Mesodermal cell (in vitro differentiated cells): ENCODE results near the gene BCL2L11.

Experiments used
- H3K27ac ChIP-seq: 2 replicates; pipeline ENCODE4 v1.7.0; 2013; ENCODE audit warnings: mild to moderate bottlenecking, low read depth, low read length, moderate library complexity; ENCODE audit not compliant: severe bottlenecking
- H3K36me3 ChIP-seq: 2 replicates; pipeline ENCODE4 v1.7.1; 2013; ENCODE audit warnings: mild to moderate bottlenecking, low read length, moderate library complexity; ENCODE audit not compliant: control insufficient read depth, insufficient read depth
- H3K4me1 ChIP-seq: one replicate; pipeline ENCODE4 v1.7.1; 2013; ENCODE audit warnings: mild to moderate bottlenecking, low read length; ENCODE audit not compliant: insufficient read depth, control insufficient read depth, poor library complexity, severe bottlenecking
- H3K4me3 ChIP-seq: 2 replicates; pipeline ENCODE4 v1.7.0; 2013; ENCODE audit warnings: low read length, control low read depth, mild to moderate bottlenecking; ENCODE audit not compliant: insufficient read depth, poor library complexity, severe bottlenecking; ENCODE audit errors: extremely low read depth
- H3K9me3 ChIP-seq: 2 replicates; pipeline ENCODE4 v1.7.1; 2013; ENCODE audit warnings: mild to moderate bottlenecking, low read length, moderate library complexity; ENCODE audit not compliant: control insufficient read depth
- WGBS, 2 experiments: methylation state at CpG; one replicate each; pipeline ENCODE4 v1.1.5; 2013; ENCODE audit warnings: missing lambda C conversion rate in 2 of 2; ENCODE audit not compliant: insufficient coverage in 2 of 2; 5-methylcytosine and 5-hydroxymethylcytosine counted together

Gene BCL2L11

DNA sequence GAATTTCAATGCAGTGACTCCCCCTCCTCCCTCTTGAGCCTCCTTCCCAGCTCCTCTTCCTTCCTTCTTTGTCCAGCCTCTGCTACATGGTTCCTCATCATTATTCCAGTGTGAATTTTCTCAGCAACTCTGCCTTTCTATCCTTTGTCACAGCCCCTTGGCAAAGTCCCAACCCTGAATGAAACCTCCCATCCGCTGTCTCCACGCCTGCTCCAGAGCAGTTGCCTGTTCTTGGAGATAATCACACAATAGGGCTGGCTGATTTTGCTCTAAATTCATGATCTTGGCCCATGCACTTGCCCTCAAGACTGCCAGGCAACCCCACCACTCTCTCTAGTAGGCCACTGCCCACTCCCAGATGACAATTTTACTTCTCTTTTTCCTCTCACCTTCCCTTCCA is 61.4 kb downstream of the BCL2L11 start:
- H3K27ac ChIP-seq, result no peak overlapping the region
- H3K36me3 ChIP-seq, result no peaks in the 10 kb centered on the region
- no peaks in the 10 kb centered on the region for H3K4me1 ChIP-seq
- H3K4me3 ChIP-seq, result no peak overlapping the region
- H3K9me3 ChIP-seq, result no peaks in the 10 kb centered on the region
- WGBS, 2 experiments, result 79 to 95% methylated on average over 2 of the region's 2 CpGs

DNA sequence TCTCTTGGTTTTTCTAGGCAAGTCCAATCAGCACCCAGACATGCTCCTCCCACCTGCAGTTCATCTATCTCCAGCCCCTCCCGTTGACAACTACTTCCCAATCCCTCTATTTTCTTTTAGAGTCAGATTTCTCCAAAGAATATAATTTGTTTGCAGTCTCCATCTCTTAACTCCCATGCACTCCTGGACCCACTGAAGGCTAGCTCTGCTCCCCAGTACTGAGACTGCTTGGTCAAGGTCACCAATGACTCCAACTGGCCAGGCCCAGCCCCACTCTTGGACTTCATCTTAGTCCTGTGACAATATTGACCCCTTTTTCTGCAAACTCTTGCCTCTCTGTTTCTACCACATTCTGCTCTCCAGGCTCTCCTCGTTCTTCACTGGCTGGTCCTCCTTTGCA is 62.0 kb downstream of the BCL2L11 start:
- no peak overlapping the region for H3K4me3 ChIP-seq
- H3K9me3 ChIP-seq, result no peaks in the 10 kb centered on the region
- no peak overlapping the region for H3K27ac ChIP-seq
- 83 to 86% methylated on average over 2 of the region's 2 CpGs for WGBS, 2 experiments
- no peaks in the 10 kb centered on the region for H3K36me3 ChIP-seq
- no peaks in the 10 kb centered on the region for H3K4me1 ChIP-seq

GRCh38 chr2:111184725-111185310 is 64.1 kb downstream of the BCL2L11 start:
- H3K36me3 ChIP-seq, result no peaks in the 10 kb centered on the region

DNA sequence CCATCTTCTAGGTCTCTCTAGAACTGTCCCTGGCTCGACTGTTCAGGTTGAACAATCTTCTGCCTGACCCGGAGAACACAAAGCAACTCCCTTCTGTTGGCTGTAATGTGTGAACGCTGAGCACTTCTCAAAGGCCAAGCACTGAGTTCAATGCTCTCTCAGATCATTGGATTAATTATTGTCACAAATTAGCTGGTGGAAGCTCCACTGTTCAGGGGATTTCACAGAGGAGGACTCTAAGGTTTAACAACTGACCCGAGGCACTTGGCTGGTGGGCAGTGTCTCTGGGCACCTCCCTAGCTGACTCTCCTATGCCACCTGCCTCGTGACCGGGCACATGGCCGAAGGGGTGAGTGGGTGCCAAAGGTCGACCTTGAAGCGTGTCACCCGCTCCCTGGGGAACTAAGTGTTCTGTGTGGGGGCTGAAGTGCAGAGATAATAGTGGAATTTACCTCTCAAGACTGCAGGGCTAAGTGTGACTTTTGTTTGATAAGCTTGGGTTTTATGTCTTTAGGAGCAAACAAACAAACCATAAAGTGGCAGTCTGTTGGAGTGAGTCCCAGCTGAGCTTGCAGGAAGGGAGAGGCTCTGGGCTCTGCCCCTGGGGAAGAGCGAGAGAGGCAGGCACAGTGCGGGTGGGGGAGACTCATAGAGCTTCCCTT is 64.8 kb downstream of the BCL2L11 start:
- 84 to 91% methylated on average over 10 to 12 of the region's 12 CpGs for WGBS, 2 experiments
- no peaks in the 10 kb centered on the region for H3K36me3 ChIP-seq
- no peaks in the 10 kb centered on the region for H3K9me3 ChIP-seq
- no peak overlapping the region for H3K4me3 ChIP-seq
- no peaks in the 10 kb centered on the region for H3K4me1 ChIP-seq
- H3K27ac ChIP-seq, result no peak overlapping the region

More at GRCh38 chr2:111184725-111185310, 64.1 kb downstream of the BCL2L11 start:
- no peak overlapping the region for H3K4me3 ChIP-seq
- no peaks in the 10 kb centered on the region for H3K9me3 ChIP-seq
- H3K27ac ChIP-seq, result no peak overlapping the region
- H3K4me1 ChIP-seq, result no peaks in the 10 kb centered on the region
- WGBS, 2 experiments, result 100% methylated on average over 1 of the region's 2 CpGs; no CpG with 5 or more reads in 1 of the 2 experiments

GRCh38 chr2:111186121-111186715 is 65.5 kb downstream of the BCL2L11 start:
- 88 to 95% methylated on average over 7 to 9 of the region's 10 CpGs for WGBS, 2 experiments

GRCh38 chr2:111186933-111187332 is 66.2 kb downstream of the BCL2L11 start:
- no peak overlapping the region for H3K27ac ChIP-seq
- no peaks in the 10 kb centered on the region for H3K36me3 ChIP-seq
- H3K9me3 ChIP-seq, result no peaks in the 10 kb centered on the region
- H3K4me3 ChIP-seq, result no peak overlapping the region
- WGBS, 2 experiments, result 76 to 87% methylated on average over 5 to 6 of the region's 6 CpGs
- no peaks in the 10 kb centered on the region for H3K4me1 ChIP-seq

More at GRCh38 chr2:111186121-111186715, 65.5 kb downstream of the BCL2L11 start:
- Histone ChIP-seq H3K36me3 (no peaks in the 10 kb centered on the region), H3K9me3 (no peaks in the 10 kb centered on the region), H3K4me3 (no peak overlapping the region), H3K4me1 (no peaks in the 10 kb centered on the region), H3K27ac (no peak overlapping the region)

DNA sequence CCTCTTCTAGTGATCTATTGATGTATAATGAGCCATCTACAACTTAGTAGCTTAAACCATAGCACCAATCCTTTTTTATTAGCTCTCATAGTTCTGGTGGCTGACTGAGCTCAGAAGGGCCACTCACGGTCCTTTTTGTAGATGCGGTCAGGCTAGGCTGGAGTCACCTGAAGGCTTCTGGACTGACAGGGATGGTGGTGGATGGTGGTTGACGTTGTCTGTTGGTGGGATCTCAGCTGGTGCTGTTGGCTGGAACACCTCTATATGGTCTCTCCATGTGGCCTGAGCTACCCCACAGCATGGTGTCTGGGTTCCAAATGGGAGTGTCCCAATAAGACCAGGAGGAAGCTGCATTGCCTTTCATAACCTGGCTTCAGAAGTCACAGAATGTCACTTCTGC is 68.0 kb downstream of the BCL2L11 start:
- no peaks in the 10 kb centered on the region for H3K4me1 ChIP-seq
- no peak overlapping the region for H3K27ac ChIP-seq
- H3K4me3 ChIP-seq, result no peak overlapping the region
- WGBS, 2 experiments, result 100% methylated on average over 1 of the region's 3 CpGs; no CpG with 5 or more reads in 1 of the 2 experiments
- H3K36me3 ChIP-seq, result no peaks in the 10 kb centered on the region
- H3K9me3 ChIP-seq, result no peaks in the 10 kb centered on the region

- H3K27ac ChIP-seq, result no peak overlapping the region
- no CpG with 5 or more reads among the region's 2 CpGs for WGBS, 2 experiments
- no peaks in the 10 kb centered on the region for H3K9me3 ChIP-seq
- H3K4me3 ChIP-seq, result no peak overlapping the region
- no peaks in the 10 kb centered on the region for H3K36me3 ChIP-seq
- no peaks in the 10 kb centered on the region for H3K4me1 ChIP-seq
These were observed 68.4 kb downstream of the BCL2L11 start for GRCh38 chr2:111189106-111189505.

GRCh38 chr2:111190816-111191540 is 70.3 kb downstream of the BCL2L11 start:
- H3K4me3 ChIP-seq, result no peak overlapping the region
- no peak overlapping the region for H3K27ac ChIP-seq
- H3K9me3 ChIP-seq, result no peaks in the 10 kb centered on the region
- H3K4me1 ChIP-seq, result no peaks in the 10 kb centered on the region
- no peaks in the 10 kb centered on the region for H3K36me3 ChIP-seq
- 92 to 100% methylated on average over 4 of the region's 7 CpGs for WGBS, 2 experiments

DNA sequence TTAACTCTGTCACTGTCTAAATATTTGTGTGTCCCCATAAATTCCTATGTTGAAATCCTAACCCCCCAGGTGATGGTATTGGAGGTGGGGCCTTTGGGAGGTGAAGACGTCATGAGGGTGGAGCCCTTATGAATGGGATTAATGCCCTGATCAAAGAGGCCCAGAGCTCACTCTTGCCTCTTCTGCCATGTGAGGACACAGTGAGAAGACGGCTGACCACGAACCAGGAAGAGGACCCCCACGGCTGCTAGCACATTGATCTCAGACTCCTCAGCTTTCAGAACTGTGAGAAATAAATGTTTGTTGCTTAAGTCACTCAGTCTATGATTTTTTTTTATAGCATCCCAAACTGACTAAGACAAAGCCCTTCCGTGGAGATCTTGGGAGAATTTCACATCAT is 71.2 kb downstream of the BCL2L11 start:
- Histone ChIP-seq H3K9me3 (no peaks in the 10 kb centered on the region), H3K4me3 (no peak overlapping the region), H3K27ac (no peak overlapping the region), H3K4me1 (no peaks in the 10 kb centered on the region), H3K36me3 (no peaks in the 10 kb centered on the region)
- WGBS, 2 experiments, result 69 to 75% methylated on average over 2 of the region's 5 CpGs
